Chondrocyte (in vitro differentiated cells): ENCODE measurements around the gene L3MBTL4. TPM values are rescaled to one million over a fixed set of nuclear protein-coding genes. Genes with fewer than 3 reads are reported as not detected.
"Not testable (repeated sequence)": the region's sequence is repeated elsewhere in the genome, so short reads cannot be mapped to it uniquely, and the experiment has no call there.

Source experiments
- DNase-seq: peaks from one replicate; pipeline ENCODE4 v3.0.0; 2021; ENCODE audit warnings: mixed read lengths, low spot score
- H3K27ac Mint-ChIP-seq: one replicate; pipeline ENCODE4 v1.8.0; 2021; ENCODE audit warnings: mild to moderate bottlenecking, moderate library complexity, mixed read lengths; ENCODE audit not compliant: unreplicated experiment
- H3K27me3 Mint-ChIP-seq: 2 replicates; pipeline ENCODE4 v1.8.0; 2021; ENCODE audit warnings: low read depth, mixed read lengths
- H3K36me3 Mint-ChIP-seq: 2 replicates; pipeline ENCODE4 v1.8.0; 2021; ENCODE audit warnings: low read depth, mixed read lengths
- H3K4me1 Mint-ChIP-seq: 2 replicates; pipeline ENCODE4 v1.8.0; 2021; ENCODE audit warnings: low read depth, mild to moderate bottlenecking, mixed read lengths
- H3K4me3 Mint-ChIP-seq: one replicate; pipeline ENCODE4 v1.8.0; 2021; ENCODE audit warnings: mild to moderate bottlenecking, moderate library complexity, mixed read lengths; ENCODE audit not compliant: unreplicated experiment
- H3K9me3 Mint-ChIP-seq: 2 replicates; pipeline ENCODE4 v1.8.0; 2021; ENCODE audit warnings: low read depth, mixed read lengths
- CTCF ChIP-seq: fragments of 200-600 bp; sonication (generic); IDR thresholded peaks from 2 replicates; pipeline ENCODE4 v1.5.0; 2021; ENCODE audit warnings: antibody characterized with exemption, mild to moderate bottlenecking, moderate library complexity
- total RNA-seq: library from RNA; stranded (reverse); gene quantifications from 3 replicates; pipeline ENCODE4 v1.2.1, GENCODE V29; 2021

The L3MBTL4 gene
- total RNA-seq, 1 donor from 2014 or later: 1.0 TPM

- Mint-ChIP-seq H3K36me3 (no peaks in the 10 kb centered on the region), H3K27ac (no peak overlapping the region), H3K4me3 (no peak overlapping the region), H3K9me3 (no peaks in the 10 kb centered on the region), H3K4me1 (peaks cover 9% of the 10 kb centered on the region), H3K27me3 (peaks cover 23% of the 10 kb centered on the region)
- no peak for DNase-seq
- no peak for TF ChIP-seq CTCF
Measured at GRCh38 chr18:6412933-6413472, 1.7 kb downstream of the L3MBTL4 start.

- no peak for TF ChIP-seq CTCF
- Mint-ChIP-seq H3K36me3 (no peaks in the 10 kb centered on the region), H3K27ac (no peak overlapping the region), H3K27me3 (peaks cover 23% of the 10 kb centered on the region), H3K9me3 (no peaks in the 10 kb centered on the region), H3K4me1 (peaks cover 18% of the 10 kb centered on the region), H3K4me3 (no peak overlapping the region)
- no peak for DNase-seq
Measured at GRCh38 chr18:6411382-6411781, 3.3 kb downstream of the L3MBTL4 start.

GRCh38 chr18:6409933-6410332 is 4.8 kb downstream of the L3MBTL4 start:
- no peak for TF ChIP-seq CTCF
- H3K4me1 Mint-ChIP-seq: peaks cover 23% of the 10 kb centered on the region
- no peaks in the 10 kb centered on the region for H3K9me3 Mint-ChIP-seq
- no peak overlapping the region for H3K27ac Mint-ChIP-seq
- H3K27me3 Mint-ChIP-seq: peaks cover 14% of the 10 kb centered on the region
- DNase-seq: no peak
- H3K36me3 Mint-ChIP-seq: no peaks in the 10 kb centered on the region
- no peak overlapping the region for H3K4me3 Mint-ChIP-seq

GRCh38 chr18:6408543-6408942 is 6.2 kb downstream of the L3MBTL4 start:
- not testable (repeated sequence) for H3K9me3 Mint-ChIP-seq, H3K27ac Mint-ChIP-seq, DNase-seq, H3K36me3 Mint-ChIP-seq, H3K4me3 Mint-ChIP-seq
- Mint-ChIP-seq H3K27me3 (peaks cover 12% of the 10 kb centered on the region), H3K4me1 (peaks cover 21% of the 10 kb centered on the region)

- H3K36me3 Mint-ChIP-seq: no peaks in the 10 kb centered on the region
- peaks cover 2% of the 10 kb centered on the region for H3K27me3 Mint-ChIP-seq
- H3K4me3 Mint-ChIP-seq: no peak overlapping the region
- no peaks in the 10 kb centered on the region for H3K9me3 Mint-ChIP-seq
- TF ChIP-seq CTCF: no peak
- peaks cover 19% of the 10 kb centered on the region for H3K4me1 Mint-ChIP-seq
- H3K27ac Mint-ChIP-seq: no peak overlapping the region
- no peak for DNase-seq
Measured at GRCh38 chr18:6406910-6407470, 7.7 kb downstream of the L3MBTL4 start.
